Measurements from ENCODE around the gene DESI2. TPM values are rescaled to one million over a fixed set of nuclear protein-coding genes. Genes with fewer than 3 reads are reported as not detected.
A peak's percentile ranks its signal among the peaks of the same experiment; 100 is the strongest.

The DESI2 gene
- 42.0 and 48.3 TPM in 2 replicates for total RNA-seq

- Histone ChIP-seq H3K4me3 (ENCODE audit: insufficient read depth, low read length) (peak within 1 kb of the TSS; percentile 90), H3K4me2 (ENCODE audit: insufficient read depth, low read length) (peak within 1 kb of the TSS; percentile 100), H2AFZ (ENCODE audit: low read length) (peak within 1 kb of the TSS; percentile 94), H3K27me3 (ENCODE audit: insufficient read depth, low read length) (no peaks in the 10 kb centered on the region), H3K79me2 (ENCODE audit: insufficient read depth, low read length) (peaks cover 46% of the 10 kb centered on the region), H3K9me3 (ENCODE audit: low read depth, low read length) (no peaks in the 10 kb centered on the region), H3K27ac (ENCODE audit: low read depth, low read length) (peak within 1 kb of the TSS; percentile 69), H3K36me3 (ENCODE audit: insufficient read depth, low read length) (peaks cover 7% of the 10 kb centered on the region), H3K4me1 (ENCODE audit: insufficient read depth, low read length) (peaks cover 17% of the 10 kb centered on the region), H4K20me1 (ENCODE audit: insufficient read depth, low read length) (peaks cover 32% of the 10 kb centered on the region)
- DNase-seq (ENCODE audit: insufficient read length, low spot score, missing footprints): peak; percentile 98
- TF ChIP-seq CTCF (IDR thresholded peaks at IDR 0.05; ENCODE audit: extremely low read depth, low read depth, low read length): peak; percentile 27
Observed at GRCh38 chr1:244652623-244653438, at the start of gene DESI2. Gene DESI2, plus strand, starts transcription at chr1:244653126. Its CDS starts 188 bp downstream, at chr1:244653314.

- H3K4me1 ChIP-seq (ENCODE audit: insufficient read depth, low read length): peaks cover 5% of the 10 kb centered on the region
- no peak overlapping the region for H3K27ac ChIP-seq (ENCODE audit: low read depth, low read length)
- H3K4me2 ChIP-seq (ENCODE audit: insufficient read depth, low read length): no peak overlapping the region
- H3K27me3 ChIP-seq (ENCODE audit: insufficient read depth, low read length): peaks cover 2% of the 10 kb centered on the region
- no peak overlapping the region for H2AFZ ChIP-seq (ENCODE audit: low read length)
- no peaks in the 10 kb centered on the region for H4K20me1 ChIP-seq (ENCODE audit: insufficient read depth, low read length)
- H3K4me3 ChIP-seq (ENCODE audit: insufficient read depth, low read length): no peak overlapping the region
- TF ChIP-seq CTCF (IDR thresholded peaks at IDR 0.05; ENCODE audit: extremely low read depth, low read depth, low read length): peak; percentile 71
- H3K9me3 ChIP-seq (ENCODE audit: low read depth, low read length): no peaks in the 10 kb centered on the region
- H3K79me2 ChIP-seq (ENCODE audit: insufficient read depth, low read length): no peaks in the 10 kb centered on the region
- H3K36me3 ChIP-seq (ENCODE audit: insufficient read depth, low read length): no peaks in the 10 kb centered on the region
- no peak for DNase-seq (ENCODE audit: insufficient read length, low spot score, missing footprints)
Observed at GRCh38 chr1:244603498-244603897, 49.4 kb upstream of the DESI2 start.

- Histone ChIP-seq H3K4me2 (ENCODE audit: insufficient read depth, low read length) (no peak overlapping the region), H3K36me3 (ENCODE audit: insufficient read depth, low read length) (no peaks in the 10 kb centered on the region), H3K4me3 (ENCODE audit: insufficient read depth, low read length) (no peak overlapping the region), H3K27ac (ENCODE audit: low read depth, low read length) (no peak overlapping the region), H3K79me2 (ENCODE audit: insufficient read depth, low read length) (no peaks in the 10 kb centered on the region), H4K20me1 (ENCODE audit: insufficient read depth, low read length) (no peaks in the 10 kb centered on the region), H2AFZ (ENCODE audit: low read length) (no peak overlapping the region), H3K4me1 (ENCODE audit: insufficient read depth, low read length) (no peaks in the 10 kb centered on the region), H3K27me3 (ENCODE audit: insufficient read depth, low read length) (peaks cover 2% of the 10 kb centered on the region), H3K9me3 (ENCODE audit: low read depth, low read length) (no peaks in the 10 kb centered on the region)
- no peak for TF ChIP-seq CTCF (IDR thresholded peaks at IDR 0.05; ENCODE audit: extremely low read depth, low read depth, low read length)
- DNase-seq (ENCODE audit: insufficient read length, low spot score, missing footprints): no peak
Observed at GRCh38 chr1:244605835-244606370, 47.0 kb upstream of the DESI2 start.

- H3K27ac ChIP-seq (ENCODE audit: low read depth, low read length): no peak overlapping the region
- no peaks in the 10 kb centered on the region for H3K9me3 ChIP-seq (ENCODE audit: low read depth, low read length)
- H3K4me3 ChIP-seq (ENCODE audit: insufficient read depth, low read length): no peak overlapping the region
- no peaks in the 10 kb centered on the region for H3K27me3 ChIP-seq (ENCODE audit: insufficient read depth, low read length)
- no peak for TF ChIP-seq CTCF (IDR thresholded peaks at IDR 0.05; ENCODE audit: extremely low read depth, low read depth, low read length)
- no peak overlapping the region for H2AFZ ChIP-seq (ENCODE audit: low read length)
- H3K79me2 ChIP-seq (ENCODE audit: insufficient read depth, low read length): no peaks in the 10 kb centered on the region
- no peak overlapping the region for H3K4me2 ChIP-seq (ENCODE audit: insufficient read depth, low read length)
- peak; percentile 1 for DNase-seq (ENCODE audit: insufficient read length, low spot score, missing footprints)
- no peaks in the 10 kb centered on the region for H3K36me3 ChIP-seq (ENCODE audit: insufficient read depth, low read length)
- no peaks in the 10 kb centered on the region for H3K4me1 ChIP-seq (ENCODE audit: insufficient read depth, low read length)
- no peaks in the 10 kb centered on the region for H4K20me1 ChIP-seq (ENCODE audit: insufficient read depth, low read length)
Observed at GRCh38 chr1:244614113-244614836, 38.7 kb upstream of the DESI2 start.

Data from osteoblast (primary cell).